Measurements from ENCODE around the gene SPG7.

The SPG7 gene

DNA sequence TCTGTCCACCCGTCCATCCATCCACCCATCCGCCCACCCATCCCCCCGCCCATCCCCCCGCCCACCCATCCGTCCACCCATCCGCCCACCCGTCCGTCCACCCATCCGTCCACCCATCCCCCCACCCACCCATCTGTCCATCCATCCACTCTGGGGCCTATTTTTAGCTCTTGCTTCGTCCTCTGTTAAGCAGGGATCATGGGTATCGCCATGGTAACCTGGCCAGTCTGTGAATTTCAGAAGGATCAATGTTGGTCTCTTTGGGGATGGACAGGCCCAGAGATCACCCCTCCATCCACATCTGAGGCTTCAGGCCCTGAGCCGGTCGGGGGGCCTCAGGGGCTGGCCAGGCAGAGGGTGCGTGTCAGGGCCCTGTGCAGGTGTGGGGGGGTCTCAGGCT lies 90.0 kb downstream of the SPG7 start:
- DNase-seq (ENCODE audit: low read depth in 2 of 2), result no peak

DNA sequence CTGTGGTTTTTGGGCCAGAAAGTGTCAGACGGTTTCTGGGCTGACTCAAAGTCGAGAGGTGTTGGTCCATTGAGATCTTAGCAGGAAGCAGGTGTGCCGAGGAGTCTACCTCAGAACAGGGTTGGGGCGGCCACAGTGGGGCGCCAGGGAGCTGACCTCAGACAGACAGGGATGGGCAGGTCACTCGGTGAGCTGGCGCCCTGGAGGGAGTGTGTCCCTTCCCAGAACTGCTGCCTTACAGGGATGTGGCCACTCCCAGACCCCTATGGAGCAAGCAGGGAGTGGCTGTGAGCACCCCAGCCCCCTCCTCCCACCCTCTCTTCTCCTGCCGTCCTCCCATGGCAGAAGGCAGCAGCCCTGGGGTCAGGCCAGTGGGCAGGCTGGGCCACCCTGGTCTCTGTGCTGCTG lies 91.3 kb downstream of the SPG7 start:
- DNase-seq (ENCODE audit: low read depth in 2 of 2), result peak in 1 of 2 donors; percentile 28

DNA sequence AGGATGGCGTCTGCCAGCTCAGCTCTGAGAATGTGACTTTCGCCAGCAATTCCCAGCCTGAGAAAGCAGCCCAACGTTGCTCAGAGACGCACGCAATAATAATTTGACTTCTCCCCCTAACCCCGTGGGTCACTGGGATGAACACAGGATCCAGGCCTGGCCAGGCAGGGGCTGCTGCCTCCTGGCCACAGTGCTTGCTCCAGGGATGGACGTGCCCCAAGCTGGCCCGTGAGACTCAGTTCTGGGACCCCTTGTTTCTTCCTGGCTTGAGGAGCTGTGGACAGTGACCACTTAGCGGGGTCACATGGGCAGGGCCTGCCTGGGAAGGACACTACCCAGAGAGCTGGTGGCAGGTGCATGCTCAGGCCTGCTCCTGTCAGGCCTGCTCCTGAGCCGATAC lies 91.7 kb downstream of the SPG7 start:
- no peak for DNase-seq (ENCODE audit: low read depth in 2 of 2)

DNA sequence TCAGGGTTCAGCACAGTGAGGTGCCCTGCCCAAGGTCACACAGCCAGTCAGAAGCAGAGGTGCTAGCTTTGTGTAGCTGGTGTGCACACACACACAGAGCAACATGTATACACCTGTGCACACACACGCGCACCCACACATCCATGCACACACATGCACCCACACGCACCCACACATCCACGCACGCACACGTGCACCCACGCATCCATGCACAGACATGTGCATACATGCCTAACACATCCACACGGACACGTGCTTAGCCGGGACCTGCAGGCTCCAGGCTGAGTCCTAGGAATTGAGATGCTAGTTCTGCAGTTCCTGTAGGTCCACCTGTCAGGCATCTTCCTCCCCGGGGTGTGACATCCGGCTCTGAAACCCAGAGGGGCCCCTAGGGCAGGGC lies 92.2 kb downstream of the SPG7 start:
- no peak for DNase-seq (ENCODE audit: low read depth in 2 of 2)

DNA sequence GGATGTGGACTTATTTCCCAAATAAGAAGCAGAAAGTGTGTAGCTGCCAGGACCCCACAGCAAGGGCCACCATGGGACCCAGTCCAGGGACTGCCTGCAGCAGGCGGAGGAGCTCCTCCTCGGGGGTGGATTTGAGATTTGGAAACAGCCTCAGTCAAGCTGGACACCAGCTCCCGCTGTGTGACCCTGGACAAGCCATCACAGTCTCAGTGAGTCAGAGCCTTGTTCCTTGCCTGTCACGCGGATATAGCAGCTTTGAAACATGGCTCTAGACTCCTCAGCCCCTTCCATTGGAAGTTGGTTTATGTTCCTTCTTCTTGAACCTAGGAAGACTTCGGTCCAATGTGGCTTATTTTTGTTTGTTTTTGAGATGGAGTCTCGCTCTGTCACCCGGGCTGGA lies 92.8 kb downstream of the SPG7 start:
- no peak for DNase-seq (ENCODE audit: low read depth in 2 of 2)

DNA sequence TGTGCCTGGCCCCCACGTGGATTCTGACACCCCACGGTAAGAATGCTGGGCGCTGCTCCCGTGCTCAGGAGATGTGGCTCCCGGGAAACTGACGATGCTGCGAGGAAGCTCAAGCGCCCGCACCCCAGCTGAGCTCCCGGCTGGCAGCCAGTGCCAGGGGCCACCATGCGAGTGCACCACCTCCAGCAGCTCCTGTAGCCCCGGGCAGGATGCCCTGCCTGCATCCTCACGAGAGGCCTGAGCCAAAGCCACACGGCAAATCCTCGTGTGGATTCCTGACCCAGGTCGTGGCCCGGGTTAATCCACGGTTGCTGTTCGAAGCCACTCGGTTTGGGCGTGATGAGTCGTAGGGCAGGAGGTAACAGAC lies 93.7 kb downstream of the SPG7 start:
- DNase-seq (ENCODE audit: low read depth in 2 of 2), result no peak

DNA sequence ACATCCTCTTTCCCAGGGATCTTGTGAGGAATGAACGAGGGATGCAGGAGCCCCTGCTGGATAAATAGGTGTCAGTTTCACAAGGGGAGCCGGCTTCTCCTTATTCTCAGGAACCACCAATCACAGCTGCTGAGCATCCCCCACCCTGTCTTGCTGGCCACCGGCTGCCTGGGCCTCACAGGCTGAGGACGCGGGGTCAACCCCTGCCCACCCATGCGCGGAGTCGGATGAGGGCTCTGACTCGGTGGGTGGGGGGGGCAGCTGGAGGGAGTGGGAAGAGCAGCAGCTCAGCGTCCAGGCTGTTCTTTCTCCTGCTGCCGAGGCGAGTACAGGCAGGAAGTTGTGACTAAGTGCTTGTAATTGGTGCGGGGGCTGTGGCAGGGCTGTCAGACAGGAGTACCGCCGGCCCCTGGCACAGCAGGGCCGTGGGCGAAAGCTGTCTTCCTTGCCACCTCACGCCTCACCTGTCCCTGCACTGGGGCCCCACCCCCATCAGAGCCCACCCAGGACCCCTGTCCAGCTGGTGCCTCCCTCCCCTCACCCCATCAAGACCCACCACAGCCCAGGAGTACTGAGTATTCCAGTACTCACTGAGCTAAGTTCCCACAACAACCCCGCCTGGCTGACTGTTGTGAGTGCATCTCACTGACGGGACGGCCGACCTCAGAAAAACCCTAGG lies 94.2 kb downstream of the SPG7 start:
- DNase-seq (ENCODE audit: low read depth in 2 of 2), result peak; percentile 40 to 68

DNA sequence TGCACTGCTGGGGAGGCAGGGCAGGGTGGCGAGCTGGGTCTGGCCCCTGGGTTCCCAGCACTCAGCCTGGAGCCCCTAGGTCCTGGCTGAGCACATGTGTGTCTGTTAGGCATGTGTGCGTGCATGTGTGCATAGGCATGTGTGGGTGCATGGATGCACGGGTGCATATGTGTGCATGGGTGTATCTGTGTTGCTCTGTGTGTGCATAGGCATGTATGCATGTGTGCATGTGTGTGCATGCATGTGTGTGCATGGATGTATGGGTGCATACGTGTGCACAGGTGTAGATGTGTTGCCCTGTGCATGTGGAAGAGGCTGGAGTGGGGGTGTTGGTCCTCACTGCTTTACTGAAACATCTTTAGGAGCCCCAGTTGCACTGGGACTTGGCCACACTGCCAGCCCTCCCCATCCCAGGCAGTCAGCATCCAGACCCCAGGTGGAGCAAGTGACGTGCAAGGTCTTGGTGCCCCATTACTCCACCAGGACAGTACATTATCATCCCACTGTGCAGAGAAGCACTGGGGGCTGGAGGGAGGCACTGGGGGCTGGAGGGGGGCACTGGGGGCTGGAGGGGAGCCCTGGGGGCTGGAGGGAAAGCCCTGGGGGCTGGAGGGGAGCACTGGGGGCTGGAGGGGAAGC lies 94.9 kb downstream of the SPG7 start:
- no peak for DNase-seq (ENCODE audit: low read depth in 2 of 2)

DNA sequence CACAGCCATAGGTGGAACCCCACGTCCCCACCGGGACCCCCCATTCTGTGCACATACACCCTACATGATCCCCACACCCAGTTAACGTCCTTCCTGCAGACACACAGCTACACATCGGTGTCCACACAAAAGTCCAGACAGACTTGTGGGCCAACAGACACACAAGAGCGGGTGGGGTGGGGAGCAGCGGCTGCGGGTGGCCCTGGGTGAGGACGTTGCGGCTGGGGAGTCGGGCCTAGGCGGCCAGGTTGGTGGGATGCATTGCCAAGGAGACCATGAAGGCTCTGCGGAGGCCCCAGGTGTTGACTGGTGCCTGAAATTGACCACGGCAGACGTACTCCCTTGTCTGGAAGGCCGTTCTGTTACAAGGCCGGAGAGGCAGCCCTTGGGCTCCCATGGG lies 96.6 kb downstream of the SPG7 start:
- DNase-seq (ENCODE audit: low read depth in 2 of 2), result no peak

DNA sequence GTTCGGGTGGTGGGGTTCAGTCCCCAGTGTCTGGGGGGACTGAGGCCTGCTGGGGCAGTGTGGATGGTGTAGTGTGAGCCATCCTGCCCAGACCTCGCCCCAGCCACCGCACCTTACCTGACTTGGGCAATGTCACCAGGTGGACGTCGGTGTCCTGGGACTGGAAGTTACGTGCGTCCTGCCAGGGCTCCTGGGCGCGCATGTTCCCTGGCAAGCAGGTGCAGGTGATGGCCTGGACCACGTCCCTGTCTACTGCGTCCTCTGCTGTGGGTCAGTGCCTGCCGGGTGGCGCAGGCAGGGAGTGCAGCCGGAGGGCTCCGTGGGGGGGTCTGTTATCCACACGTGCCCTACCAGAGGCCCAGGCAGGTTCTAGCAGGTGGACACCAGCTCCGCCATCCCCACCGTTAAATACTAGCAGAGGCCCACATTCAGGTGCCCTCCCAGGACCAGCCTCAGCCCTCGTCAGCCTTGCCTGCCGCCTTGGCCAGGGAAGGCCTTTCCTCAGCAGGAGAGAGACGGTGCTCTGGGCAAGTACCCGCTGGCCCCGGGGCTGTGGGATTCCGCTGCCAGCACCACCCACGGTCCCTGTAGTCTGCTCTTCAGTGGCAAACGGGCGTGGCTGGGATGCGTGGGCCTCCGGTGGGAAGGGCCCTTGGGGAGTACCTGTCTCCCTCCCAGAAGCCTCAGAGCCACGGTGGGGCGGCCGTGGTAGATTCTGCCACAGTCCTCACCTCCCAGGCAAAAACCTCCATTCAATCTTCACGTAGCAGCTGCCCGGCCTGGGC lies 97.2 kb downstream of the SPG7 start:
- no peak for DNase-seq (ENCODE audit: low read depth in 2 of 2)

DNA sequence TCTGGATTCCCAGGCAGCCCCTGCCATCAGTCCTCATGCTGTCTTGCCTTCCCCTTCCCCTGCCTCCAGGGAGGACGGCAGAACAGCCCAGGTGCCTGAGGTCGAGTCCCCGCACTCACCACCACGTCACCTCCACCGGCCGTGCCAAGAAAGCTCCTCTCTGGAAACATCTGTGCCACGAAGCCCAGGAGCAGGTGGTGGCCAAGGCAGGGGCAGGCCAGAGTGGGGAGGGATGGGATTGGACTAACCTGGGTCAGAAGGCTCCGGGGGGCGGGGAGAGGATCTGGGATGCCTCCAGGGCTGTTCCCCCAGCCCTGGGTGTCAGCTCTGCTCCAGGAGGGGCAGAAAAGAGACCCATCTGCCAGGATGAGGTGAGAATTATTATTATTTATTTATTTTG lies 97.8 kb downstream of the SPG7 start:
- DNase-seq (ENCODE audit: low read depth in 2 of 2), result no peak
